CD4-positive, alpha-beta T cell (primary cell): ENCODE measurements around the gene ACSS2. TPM values are rescaled to one million over a fixed set of nuclear protein-coding genes. Genes with fewer than 3 reads are reported as not detected.
A peak's percentile ranks its signal among the peaks of the same experiment; 100 is the strongest.

Experiments used
- ATAC-seq: fragments of 200-7000 bp; cut with Tn5 transposase; one replicate; pipeline ENCODE4 v1.10.0; 2022; ENCODE audit warnings: mild to moderate bottlenecking; ENCODE audit not compliant: poor library complexity
- CTCF ChIA-PET: fragments of 350-600 bp; sonication (Branson Sonifier 250); formaldehyde crosslinking; loops from one replicate; lab custom pipeline; 2021; ENCODE audit warnings: antibody characterized with exemption, inconsistent platforms; lab: Charles Lee
- POLR2A ChIA-PET: fragments of 350-600 bp; sonication (Branson Sonifier 250); formaldehyde crosslinking; loops from one replicate; lab custom pipeline; 2021; ENCODE audit warnings: antibody characterized with exemption, inconsistent platforms; lab: Charles Lee
- DNase-seq, 14 experiments: peaks; one replicate each; pipeline ENCODE4 v3.0.0-alpha.2; 2013 to 2020; ENCODE audit warnings: mixed read lengths in 2 of 14
- H3K27ac ChIP-seq, 2 donors: one replicate each; pipeline versions ENCODE4 v1.5.1 to v1.7.0; 2013; ENCODE audit warnings: low read length in 2 of 2, low read depth in 1 of 2, mild to moderate bottlenecking in 1 of 2
- H3K27me3 ChIP-seq, 2 experiments: 1 replicate in 1 of 2; 2 replicates in 1 of 2; pipeline versions ENCODE4 v1.6.1 to v1.7.0; 2013; ENCODE audit warnings: low read length in 2 of 2, control low read depth in 1 of 2, mild to moderate bottlenecking in 1 of 2, moderate library complexity in 1 of 2; ENCODE audit not compliant: insufficient read depth in 2 of 2, control insufficient read depth in 1 of 2
- H3K36me3 ChIP-seq: one replicate; pipeline ENCODE4 v1.6.1; 2013; ENCODE audit warnings: low read length, control low read depth; ENCODE audit not compliant: insufficient read depth
- H3K4me1 ChIP-seq: one replicate; pipeline ENCODE4 v1.6.1; 2013; ENCODE audit warnings: low read length, control low read depth; ENCODE audit not compliant: insufficient read depth
- H3K4me3 ChIP-seq: one replicate; pipeline ENCODE4 v1.5.1; 2013; ENCODE audit warnings: mild to moderate bottlenecking, low read length, moderate library complexity
- H3K9me3 ChIP-seq, 2 experiments: 1 replicate in 1 of 2; 2 replicates in 1 of 2; pipeline versions ENCODE4 v1.6.1 to v1.7.0; 2013; ENCODE audit warnings: low read length in 2 of 2, mild to moderate bottlenecking in 2 of 2, control low read depth in 1 of 2, moderate library complexity in 1 of 2; ENCODE audit not compliant: control insufficient read depth in 1 of 2, insufficient read depth in 1 of 2
- H3K27ac Mint-ChIP-seq: one replicate; pipeline ENCODE4 v1.8.0; 2020; ENCODE audit warnings: mixed read lengths
- H3K27me3 Mint-ChIP-seq: one replicate; pipeline ENCODE4 v1.8.0; 2021; ENCODE audit warnings: mixed read lengths
- H3K36me3 Mint-ChIP-seq: one replicate; pipeline ENCODE4 v1.8.0; 2021; ENCODE audit warnings: low read depth, mixed read lengths
- H3K4me1 Mint-ChIP-seq: one replicate; pipeline ENCODE4 v1.8.0; 2021; ENCODE audit warnings: low read depth, mixed read lengths
- H3K4me3 Mint-ChIP-seq: one replicate; pipeline ENCODE4 v1.8.0; 2020; ENCODE audit warnings: mild to moderate bottlenecking, mixed read lengths
- H3K9me3 Mint-ChIP-seq: one replicate; pipeline ENCODE4 v1.8.0; 2020; ENCODE audit warnings: mixed read lengths
- CTCF ChIP-seq: fragments of 200-600 bp; IDR thresholded peaks from one replicate; pipeline ENCODE4 v1.8.0; 2022; ENCODE audit warnings: antibody characterized with exemption, mild to moderate bottlenecking
- intact Hi-C, 2 experiments: fragments of 100-400 bp; cut with DNase I in 1 of 2; cut with micrococcal nuclease in 1 of 2; formaldehyde crosslinking; loops; one replicate each; pipeline versions ENCODE4 v1.15.1 to v1.9.0; 2023 to 2025; cut with DNase I, micrococcal nuclease
- total RNA-seq, 174 experiments: library from RNA in 2 of 174; stranded (reverse) in 2 of 174; gene quantifications; one replicate each; pipeline ENCODE4 v1.2.3 and lab custom pipeline; 2021 to 2026

ACSS2 gene
- total RNA-seq, 2 experiments from 2014 or later: 15.6 to 18.8 TPM

GRCh38 chr20:34863421-34863965 is 12.9 kb upstream of the ACSS2 start:
- Histone ChIP-seq H3K27ac (no peak overlapping the region), H3K36me3 (peaks cover 22% of the 10 kb centered on the region), H3K4me3 (no peak overlapping the region), H3K4me1 (no peaks in the 10 kb centered on the region), H3K27me3 (no peaks in the 10 kb centered on the region), H3K9me3 (no peaks in the 10 kb centered on the region)
- ChIA-PET CTCF (interaction anchor here (0.6 kb wide), 1 partner anchor 143 kb away, joined by 4 read pairs; no protein-coding TSS in a partner anchor), POLR2A (no interaction called here)
- intact Hi-C loops: no loop called here
- Mint-ChIP-seq H3K27ac (no peak overlapping the region), H3K36me3 (peaks cover 42% of the 10 kb centered on the region), H3K9me3 (no peaks in the 10 kb centered on the region), H3K4me1 (no peaks in the 10 kb centered on the region), H3K4me3 (no peak overlapping the region), H3K27me3 (no peaks in the 10 kb centered on the region)
- no peak for ATAC-seq
- TF ChIP-seq CTCF: no peak
- no peak for DNase-seq

- TF ChIP-seq CTCF: no peak
- Histone ChIP-seq H3K36me3 (peaks cover 22% of the 10 kb centered on the region), H3K9me3 (no peaks in the 10 kb centered on the region), H3K4me3 (no peak overlapping the region), H3K4me1 (no peaks in the 10 kb centered on the region), H3K27ac (no peak overlapping the region), H3K27me3 (no peaks in the 10 kb centered on the region)
- H3K27me3 Mint-ChIP-seq: no peaks in the 10 kb centered on the region
- H3K9me3 Mint-ChIP-seq: no peaks in the 10 kb centered on the region
- no peak overlapping the region for H3K4me3 Mint-ChIP-seq
- ChIA-PET CTCF (interaction anchor here (0.6 to 1.2 kb wide), 2 partner anchors 9 to 143 kb away, joined by 3 to 4 read pairs; no protein-coding TSS in a partner anchor), POLR2A (no interaction called here)
- no peak for ATAC-seq
- DNase-seq: no peak
- H3K4me1 Mint-ChIP-seq: peaks cover under 1% of the 10 kb centered on the region
- H3K36me3 Mint-ChIP-seq: peaks cover 42% of the 10 kb centered on the region
- intact Hi-C loops: no loop called here
- H3K27ac Mint-ChIP-seq: no peak overlapping the region
Measured at GRCh38 chr20:34864216-34864615, 12.2 kb upstream of the ACSS2 start.

- Histone ChIP-seq H3K27ac (no peak overlapping the region), H3K9me3 (no peaks in the 10 kb centered on the region), H3K4me1 (peaks cover 46% of the 10 kb centered on the region), H3K4me3 (no peak overlapping the region), H3K27me3 (no peaks in the 10 kb centered on the region), H3K36me3 (no peaks in the 10 kb centered on the region)
- CTCF ChIA-PET: interaction anchor here (2.8 kb wide), 1 partner anchor 84 kb away, joined by 16 read pairs; the partner anchor contains the start of genes GSS and MYH7B
- H3K9me3 Mint-ChIP-seq: no peaks in the 10 kb centered on the region
- H3K36me3 Mint-ChIP-seq: peaks cover 3% of the 10 kb centered on the region
- H3K27me3 Mint-ChIP-seq: no peaks in the 10 kb centered on the region
- H3K4me1 Mint-ChIP-seq: peaks cover 69% of the 10 kb centered on the region
- ATAC-seq (no peak), DNase-seq (no peak)
- H3K4me3 Mint-ChIP-seq: peak overlapping the region; percentile 82
- POLR2A ChIA-PET: no interaction called here
- intact Hi-C loops: loop anchor here (5.0 to 10.0 kb wide), 6 partner anchors 223 to 877 kb away; partner anchors contain the start of genes DYNLRB1 (in 1 of the 2), EDEM2 (in 1 of the 2), MMP24OS (in 1 of the 2) and RALY (in 1 of the 2)
- no peak for TF ChIP-seq CTCF
- peak overlapping the region; percentile 55 for H3K27ac Mint-ChIP-seq
Measured at GRCh38 chr20:34871320-34871926, 5.0 kb upstream of the ACSS2 start.
